Endometrial microvascular endothelial cells (primary cell): ENCODE results near the gene CELA1. TPM values are rescaled to one million over a fixed set of nuclear protein-coding genes. Genes with fewer than 3 reads are reported as not detected.
"Not testable (repeated sequence)": the region's sequence is repeated elsewhere in the genome, so short reads cannot be mapped to it uniquely, and the experiment has no call there.

Experiments used
- in situ Hi-C: cut with HindIII; loops from 2 replicates; pipeline ENCODE4 v1.10.0; 2017; ENCODE audit warnings: low sequenced_read_pairs, low pct_unique_long_range_greater_than_20kb; ENCODE audit errors: inconsistent ontology term
- total RNA-seq: library from RNA; depleted of rRNA; stranded (reverse); fragments of >200 nt; gene quantifications from one replicate; pipeline ENCODE4 v1.2.3, GENCODE V29; 2015; ENCODE audit errors: inconsistent ontology term

The CELA1 gene
- total RNA-seq, 1 donor from 2014 or later = not detected

- in situ Hi-C loops = no loop called here
Observed at GRCh38 chr12:51323317-51323960, 23.0 kb downstream of the CELA1 start.

- in situ Hi-C loops = no loop called here
Observed at GRCh38 chr12:51322452-51322851, 24.0 kb downstream of the CELA1 start.

- in situ Hi-C loops = no loop called here
Observed at GRCh38 chr12:51321882-51322281, 24.6 kb downstream of the CELA1 start.

- in situ Hi-C loops = no loop called here
Observed at GRCh38 chr12:51320695-51321320, 25.7 kb downstream of the CELA1 start.

GRCh38 chr12:51320311-51320694, 26.2 kb downstream of the CELA1 start:
- in situ Hi-C loops = no loop called here

- in situ Hi-C loops = no loop called here
Observed at GRCh38 chr12:51318846-51319599, 27.5 kb downstream of the CELA1 start.

- in situ Hi-C loops = not testable (repeated sequence)
Observed at GRCh38 chr12:51318057-51318806, 28.2 kb downstream of the CELA1 start.

- in situ Hi-C loops = no loop called here
Observed at GRCh38 chr12:51311389-51311788, 35.1 kb downstream of the CELA1 start.

- in situ Hi-C loops = no loop called here
Observed at GRCh38 chr12:51307655-51308593, 38.6 kb downstream of the CELA1 start.

GRCh38 chr12:51306507-51306906, 40.0 kb downstream of the CELA1 start:
- in situ Hi-C loops = no loop called here

- in situ Hi-C loops = not testable (repeated sequence)
Observed at GRCh38 chr12:51300768-51301167, 45.7 kb downstream of the CELA1 start.

GRCh38 chr12:51295651-51296050, 50.8 kb downstream of the CELA1 start:
- in situ Hi-C loops = no loop called here

- in situ Hi-C loops = not testable (repeated sequence)
Observed at GRCh38 chr12:51294097-51294496, 52.4 kb downstream of the CELA1 start.

GRCh38 chr12:51293696-51294095, 52.8 kb downstream of the CELA1 start:
- in situ Hi-C loops = no loop called here

GRCh38 chr12:51291603-51292513, 54.6 kb downstream of the CELA1 start:
- in situ Hi-C loops = not testable (repeated sequence)

- in situ Hi-C loops = no loop called here
Observed at GRCh38 chr12:51285843-51286242, 60.6 kb downstream of the CELA1 start.

GRCh38 chr12:51281202-51281924, 65.1 kb downstream of the CELA1 start:
- in situ Hi-C loops = no loop called here
